HCT116 (cell line): ENCODE results near the gene NHSL2. TPM values are rescaled to one million over a fixed set of nuclear protein-coding genes. Genes with fewer than 3 reads are reported as not detected.

Source experiments
- ATAC-seq: fragments of 200-7000 bp; cut with Tn5 transposase; 2 replicates; pipeline ENCODE4 v1.9.1; 2020; ENCODE audit warnings: mild to moderate bottlenecking, moderate library complexity
- BruUV-seq: library from RNA; stranded (reverse); fragments of 400-500 nt; replicated peaks from 2 replicates; lab custom pipeline; 2021; lab: Mats Ljungman, UMichigan
- CTCF ChIA-PET: fragments of 300-600 bp; sonication (Branson Sonifier 250); formaldehyde crosslinking; loops from one replicate; lab custom pipeline; 2021; ENCODE audit warnings: antibody characterized with exemption; lab: Charles Lee
- POLR2A ChIA-PET: fragments of 300-600, 350-600 bp; sonication (Branson Sonifier 250); formaldehyde crosslinking; loops from one replicate; lab custom pipeline; 2021; ENCODE audit warnings: antibody characterized with exemption; lab: Charles Lee
- RAD21 ChIA-PET, 2 experiments: fragments of 300-600 bp; sonication (Branson Sonifier 250); formaldehyde crosslinking; loops; one replicate each; lab custom pipeline; 2023; ENCODE audit warnings: low total read pairs in 2 of 2; ENCODE audit not compliant: uncharacterized antibody in 2 of 2, unreplicated experiment in 2 of 2, low non-redundant PET in 1 of 2; lab: Charles Lee
- DNase-seq: peaks from one replicate; pipeline ENCODE4 v3.0.0-alpha.2; 2010; ENCODE audit warnings: low read depth, low spot score
- H2AFZ ChIP-seq: fragments of 200-600 bp; shearing (Covaris generic), sonication (generic); 2 replicates; pipeline ENCODE4 v1.6.1; 2017; ENCODE audit warnings: low read depth, mixed run types, mixed read lengths, antibody characterized with exemption, low read length; ENCODE audit not compliant: poor library complexity, severe bottlenecking
- H3K27ac ChIP-seq: 2 replicates; pipeline ENCODE4 v1.5.1; 2012; ENCODE audit warnings: low read depth, low read length
- H3K27me3 ChIP-seq: fragments of 200-600 bp; sonication (generic); 2 replicates; pipeline ENCODE4 v1.6.1; 2016; ENCODE audit warnings: mixed run types, low read length, mixed read lengths; ENCODE audit not compliant: insufficient read depth
- H3K36me3 ChIP-seq, 2 experiments: fragments of 200-500 bp in 1 of 2; fragments of 200-600 bp in 1 of 2; sonication (Bioruptor generic) in 1 of 2; sonication (generic) in 1 of 2; 2 replicates each; pipeline versions ENCODE4 v1.5.1 to v1.6.1; 2014 to 2016; ENCODE audit warnings: low read length in 2 of 2, inconsistent platforms in 1 of 2, mixed read lengths in 1 of 2, mixed run types in 1 of 2; ENCODE audit not compliant: insufficient read depth in 2 of 2, control insufficient read depth in 1 of 2
- H3K4me1 ChIP-seq, 2 experiments: fragments of 200-600 bp in 1 of 2; sonication (generic) in 1 of 2; 2 replicates each; pipeline versions ENCODE4 v1.5.1 to v1.6.1; 2012 to 2017; ENCODE audit warnings: low read length in 2 of 2, inconsistent platforms in 1 of 2, mild to moderate bottlenecking in 1 of 2, mixed read lengths in 1 of 2, mixed run types in 1 of 2, moderate library complexity in 1 of 2; ENCODE audit not compliant: insufficient read depth in 2 of 2, control insufficient read depth in 1 of 2
- H3K4me2 ChIP-seq: fragments of 200-600 bp; sonication (generic); 2 replicates; pipeline ENCODE4 v1.6.1; 2017; ENCODE audit warnings: mixed run types, low read length, mixed read lengths
- H3K4me3 ChIP-seq, 2 experiments: fragments of 200-600 bp in 1 of 2; sonication (generic) in 1 of 2; replicated peaks in 1 of 2; 2 replicates each; pipeline ENCODE4 v1.5.1; 2011 to 2016; ENCODE audit warnings: low read length in 2 of 2, control low read depth in 1 of 2, low read depth in 1 of 2, mild to moderate bottlenecking in 1 of 2, mixed read lengths in 1 of 2, mixed run types in 1 of 2
- H3K79me2 ChIP-seq: fragments of 200-600 bp; sonication (generic); 2 replicates; pipeline ENCODE4 v1.6.1; 2017; ENCODE audit warnings: mild to moderate bottlenecking, mixed run types, low read length, moderate library complexity, mixed read lengths; ENCODE audit not compliant: insufficient read depth
- H3K9ac ChIP-seq: fragments of 200-600 bp; sonication (generic); 2 replicates; pipeline ENCODE4 v1.6.1; 2016; ENCODE audit warnings: low read length, mixed read lengths
- H3K9me2 ChIP-seq: fragments of 200-600 bp; sonication (generic), shearing (Covaris generic); 2 replicates; pipeline ENCODE4 v1.6.1; 2017; ENCODE audit warnings: mixed run types, mild to moderate bottlenecking, moderate library complexity; ENCODE audit not compliant: insufficient read depth
- H3K9me3 ChIP-seq, 2 experiments: fragments of 200-500 bp in 1 of 2; fragments of 200-600 bp in 1 of 2; sonication (Bioruptor generic) in 1 of 2; sonication (generic) in 1 of 2; 2 replicates each; pipeline ENCODE4 v1.6.1; 2014 to 2017; ENCODE audit warnings: low read length in 2 of 2, mixed read lengths in 2 of 2, inconsistent platforms in 1 of 2, low read depth in 1 of 2, mild to moderate bottlenecking in 1 of 2, mixed run types in 1 of 2, moderate library complexity in 1 of 2; ENCODE audit not compliant: control insufficient read depth in 1 of 2, insufficient read depth in 1 of 2
- H4K20me1 ChIP-seq: fragments of 200-600 bp; sonication (generic), shearing (Covaris generic); 2 replicates; pipeline ENCODE4 v1.6.1; 2017; ENCODE audit warnings: mixed run types, mild to moderate bottlenecking, moderate library complexity; ENCODE audit not compliant: insufficient read depth
- CBX3 ChIP-seq: IDR thresholded peaks from 2 replicates; pipeline ENCODE4 v1.6.1; 2012; ENCODE audit warnings: low read depth
- EGR1 ChIP-seq: IDR thresholded peaks from 2 replicates; pipeline ENCODE4 v1.6.1; 2012; ENCODE audit warnings: low read depth
- ELF1 ChIP-seq: IDR thresholded peaks from 2 replicates; pipeline ENCODE4 v1.6.1; 2012; ENCODE audit warnings: low read depth, borderline replicate concordance
- EZH2 ChIP-seq: fragments of 200-600 bp; sonication (generic); IDR thresholded peaks from 2 replicates; pipeline ENCODE4 v1.6.1; 2017; ENCODE audit warnings: antibody characterized with exemption, mixed run types
- EZH2phosphoT487 ChIP-seq: fragments of 200-600 bp; IDR thresholded peaks from 2 replicates; pipeline ENCODE4 v1.6.1; 2018; ENCODE audit warnings: antibody characterized with exemption, borderline replicate concordance
- POLR2A ChIP-seq: IDR thresholded peaks from 2 replicates; pipeline ENCODE4 v1.7.0; 2011; ENCODE audit warnings: borderline replicate concordance; ENCODE audit not compliant: insufficient read depth, insufficient read length; ENCODE audit errors: extremely low read depth
- POLR2AphosphoS5 ChIP-seq: IDR thresholded peaks from 2 replicates; pipeline ENCODE4 v1.6.1; 2011; ENCODE audit warnings: mild to moderate bottlenecking, low read depth, low read length, moderate library complexity
- SRF ChIP-seq: IDR thresholded peaks from 2 replicates; pipeline ENCODE4 v1.6.1; 2012; ENCODE audit warnings: low read depth
- TCF7L2 ChIP-seq: IDR thresholded peaks from 2 replicates; pipeline ENCODE4 v1.7.0; 2011; ENCODE audit warnings: borderline replicate concordance, inconsistent platforms; ENCODE audit not compliant: insufficient read depth, insufficient read length; ENCODE audit errors: extremely low read depth
- YY1 ChIP-seq: IDR thresholded peaks from 2 replicates; pipeline ENCODE4 v1.6.1; 2011; ENCODE audit warnings: low read length, low read depth, moderate library complexity, mild to moderate bottlenecking; ENCODE audit not compliant: insufficient replicate concordance; ENCODE audit errors: extremely low read depth
- intact Hi-C: fragments of 100-400 bp; cut with micrococcal nuclease; formaldehyde crosslinking; loops from 2 replicates; pipeline ENCODE4 v1.10.0; 2022
- total RNA-seq: library from RNA; stranded (reverse); gene quantifications from one replicate; pipeline ENCODE4 v1.2.1, GENCODE V29; 2021; ENCODE audit not compliant: unreplicated experiment
- TF ChIP-seq, protein P1 (sequence below): IDR thresholded peaks from 2 replicates; pipeline ENCODE4 v1.6.1; 2012
- TF ChIP-seq, protein P2 (sequence below), 3 experiments: fragments of 200-600 bp in 1 of 3; sonication (generic) in 1 of 3; IDR thresholded peaks in 2 of 3; conservative IDR thresholded peaks in 1 of 3; 2 replicates each; pipeline ENCODE4 v1.5.1; 2012 to 2017; ENCODE audit warnings: low read depth in 2 of 3, low read length in 2 of 3, antibody characterized with exemption in 1 of 3, borderline replicate concordance in 1 of 3, control low read depth in 1 of 3, mild to moderate bottlenecking in 1 of 3, mixed read lengths in 1 of 3, mixed run types in 1 of 3, moderate library complexity in 1 of 3; ENCODE audit not compliant: insufficient read depth in 1 of 3

NHSL2 gene
- total RNA-seq, 1 experiment from 2014 or later: 0.22 TPM

DNA sequence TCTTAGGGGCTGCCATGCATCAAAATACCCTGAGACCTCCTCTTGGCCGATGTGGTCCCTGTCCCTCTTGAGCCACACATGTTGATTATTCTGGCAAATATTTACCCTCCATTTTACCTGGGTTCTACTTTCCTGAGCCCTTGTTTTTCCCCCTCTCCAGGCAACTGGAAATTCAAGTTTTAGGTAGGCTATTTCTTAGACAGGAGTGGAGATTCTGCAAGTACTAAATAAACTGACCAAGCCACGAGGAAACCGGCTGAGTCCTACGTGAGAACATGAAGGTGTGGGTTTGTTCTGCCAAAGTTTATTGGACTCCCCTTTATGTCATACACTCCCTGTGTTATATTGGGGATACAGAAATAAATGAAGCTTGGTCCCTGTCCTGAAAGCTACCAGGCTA lies 133.0 kb downstream of the NHSL2 start:
- Histone ChIP-seq H4K20me1 (no peaks in the 10 kb centered on the region), H3K27ac (no peak overlapping the region), H3K4me3 (no peak overlapping the region), H3K36me3 (no peaks in the 10 kb centered on the region), H3K4me2 (no peak overlapping the region), H2AFZ (no peak overlapping the region), H3K79me2 (no peaks in the 10 kb centered on the region), H3K9me3 (no peaks in the 10 kb centered on the region), H3K9me2 (no peaks in the 10 kb centered on the region), H3K4me1 (no peaks in the 10 kb centered on the region), H3K9ac (no peak overlapping the region), H3K27me3 (no peaks in the 10 kb centered on the region)
- ChIA-PET RAD21 (no interaction called here), POLR2A (no interaction called here), CTCF (no interaction called here)
- TF ChIP-seq, protein P1, sequence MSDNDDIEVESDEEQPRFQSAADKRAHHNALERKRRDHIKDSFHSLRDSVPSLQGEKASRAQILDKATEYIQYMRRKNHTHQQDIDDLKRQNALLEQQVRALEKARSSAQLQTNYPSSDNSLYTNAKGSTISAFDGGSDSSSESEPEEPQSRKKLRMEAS: no peak
- TF ChIP-seq SRF (no peak), EZH2phosphoT487 (no peak), ELF1 (no peak), POLR2AphosphoS5 (no peak), YY1 (no peak), EZH2 (no peak), POLR2A (no peak), CBX3 (no peak), TCF7L2 (no peak), EGR1 (no peak)
- TF ChIP-seq, protein P2, sequence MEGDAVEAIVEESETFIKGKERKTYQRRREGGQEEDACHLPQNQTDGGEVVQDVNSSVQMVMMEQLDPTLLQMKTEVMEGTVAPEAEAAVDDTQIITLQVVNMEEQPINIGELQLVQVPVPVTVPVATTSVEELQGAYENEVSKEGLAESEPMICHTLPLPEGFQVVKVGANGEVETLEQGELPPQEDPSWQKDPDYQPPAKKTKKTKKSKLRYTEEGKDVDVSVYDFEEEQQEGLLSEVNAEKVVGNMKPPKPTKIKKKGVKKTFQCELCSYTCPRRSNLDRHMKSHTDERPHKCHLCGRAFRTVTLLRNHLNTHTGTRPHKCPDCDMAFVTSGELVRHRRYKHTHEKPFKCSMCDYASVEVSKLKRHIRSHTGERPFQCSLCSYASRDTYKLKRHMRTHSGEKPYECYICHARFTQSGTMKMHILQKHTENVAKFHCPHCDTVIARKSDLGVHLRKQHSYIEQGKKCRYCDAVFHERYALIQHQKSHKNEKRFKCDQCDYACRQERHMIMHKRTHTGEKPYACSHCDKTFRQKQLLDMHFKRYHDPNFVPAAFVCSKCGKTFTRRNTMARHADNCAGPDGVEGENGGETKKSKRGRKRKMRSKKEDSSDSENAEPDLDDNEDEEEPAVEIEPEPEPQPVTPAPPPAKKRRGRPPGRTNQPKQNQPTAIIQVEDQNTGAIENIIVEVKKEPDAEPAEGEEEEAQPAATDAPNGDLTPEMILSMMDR (IDR thresholded peaks at IDR 0.05 in 2 of 3, conservative IDR thresholded peaks at IDR 0.05 in 1 of 3; ENCODE audit: borderline replicate concordance in 1 of 3, insufficient read depth in 1 of 3, low read depth in 2 of 3, low read length in 2 of 3): no peak
- ATAC-seq: no peak
- DNase-seq: no peak
- BruUV-seq: no TSS peak
- intact Hi-C loops: no loop called here
